H1 (cell line): ENCODE measurements around the gene VASP. TPM values are rescaled to one million over a fixed set of nuclear protein-coding genes. Genes with fewer than 3 reads are reported as not detected.

Experiments
- CTCF ChIA-PET: fragments of 300-600 bp; sonication (Branson Sonifier 250); formaldehyde crosslinking; loops from one replicate; lab custom pipeline; 2021; ENCODE audit not compliant: partially characterized antibody; lab: Charles Lee
- POLR2A ChIA-PET: fragments of 300-600 bp; sonication (Branson Sonifier 250); formaldehyde crosslinking; loops from one replicate; lab custom pipeline; 2021; ENCODE audit warnings: inconsistent platforms; ENCODE audit not compliant: partially characterized antibody; lab: Charles Lee
- DNase-seq, 2 experiments: peaks; one replicate each; pipeline versions ENCODE4 v3.0.0 to v3.0.0-alpha.2; 2010 to 2022; ENCODE audit warnings: low spot score in 2 of 2, low read depth in 1 of 2, mixed read lengths in 1 of 2
- FAIRE-seq: peaks from 2 replicates; lab custom pipeline; 2011; peaks lifted over from hg19 to GRCh38; lab: Jason Lieb, UNC
- H2AFZ ChIP-seq: 2 replicates; pipeline ENCODE4 v1.8.1; 2012; ENCODE audit warnings: low read length, inconsistent platforms
- H2AK5ac ChIP-seq: 2 replicates; pipeline ENCODE4 v1.6.1; 2013; ENCODE audit warnings: low read depth, low read length
- H2BK120ac ChIP-seq: replicated peaks from 2 replicates; pipeline ENCODE3; 2013; ENCODE audit warnings: low read depth, low read length, inconsistent platforms
- H2BK12ac ChIP-seq: 2 replicates; pipeline ENCODE4 v1.6.1; 2013; ENCODE audit warnings: low read depth, low read length
- H2BK15ac ChIP-seq: 2 replicates; pipeline ENCODE4 v1.6.1; 2013; ENCODE audit warnings: low read length
- H2BK20ac ChIP-seq: 2 replicates; pipeline ENCODE4 v1.6.1; 2013; ENCODE audit warnings: low read length
- H2BK5ac ChIP-seq: 2 replicates; pipeline ENCODE4 v1.6.1; 2013; ENCODE audit warnings: low read depth, low read length
- H3K14ac ChIP-seq: 2 replicates; pipeline ENCODE4 v1.6.1; 2013; ENCODE audit warnings: inconsistent platforms; ENCODE audit not compliant: insufficient read length
- H3K18ac ChIP-seq: 2 replicates; pipeline ENCODE4 v1.6.1; 2013; ENCODE audit warnings: low read length; ENCODE audit errors: extremely low read depth
- H3K23ac ChIP-seq: 2 replicates; pipeline ENCODE4 v1.6.1; 2013; ENCODE audit warnings: inconsistent platforms; ENCODE audit not compliant: insufficient read length
- H3K23me2 ChIP-seq: 2 replicates; pipeline ENCODE4 v1.6.1; 2013; ENCODE audit warnings: low read depth, low read length
- H3K27ac ChIP-seq: 2 replicates; pipeline ENCODE4 v1.6.1; 2011; ENCODE audit warnings: low read depth, low read length, inconsistent platforms
- H3K27me3 ChIP-seq, 4 experiments: replicated peaks in 1 of 4; 1 replicate in 1 of 4; 2 replicates in 3 of 4; pipeline versions ENCODE4 v1.6.1 to v1.8.1; 2011 to 2013; ENCODE audit warnings: low read length in 3 of 4, mild to moderate bottlenecking in 3 of 4, inconsistent platforms in 2 of 4, mixed read lengths in 2 of 4, moderate library complexity in 1 of 4; ENCODE audit not compliant: control insufficient read depth in 3 of 4, insufficient read depth in 3 of 4; ENCODE audit errors: extremely low read depth in 1 of 4
- H3K36me3 ChIP-seq, 4 experiments: 2 replicates each; pipeline versions ENCODE4 v1.6.1 to v1.8.1; 2011 to 2013; ENCODE audit warnings: mild to moderate bottlenecking in 4 of 4, low read length in 3 of 4, moderate library complexity in 2 of 4, control low read depth in 1 of 4, inconsistent platforms in 1 of 4; ENCODE audit not compliant: insufficient read depth in 4 of 4, control insufficient read depth in 2 of 4
- H3K4ac ChIP-seq: replicated peaks from 2 replicates; pipeline ENCODE3; 2013; ENCODE audit warnings: low read length, low read depth, mixed read lengths, inconsistent platforms; ENCODE audit not compliant: insufficient read length
- H3K4me1 ChIP-seq, 4 experiments: replicated peaks in 1 of 4; 1 replicate in 1 of 4; 2 replicates in 3 of 4; pipeline versions ENCODE4 v1.6.1 to v1.8.1; 2011 to 2013; ENCODE audit warnings: low read length in 3 of 4, inconsistent platforms in 2 of 4, mixed read lengths in 1 of 4; ENCODE audit not compliant: insufficient read depth in 4 of 4, control insufficient read depth in 3 of 4
- H3K4me2 ChIP-seq, 2 experiments: 2 replicates each; pipeline versions ENCODE4 v1.6.1 to v1.8.1; 2011 to 2013; ENCODE audit warnings: low read depth in 2 of 2, low read length in 2 of 2, control low read depth in 1 of 2, inconsistent platforms in 1 of 2, mild to moderate bottlenecking in 1 of 2; ENCODE audit not compliant: insufficient read depth in 1 of 2
- H3K4me3 ChIP-seq, 4 experiments: fragments of 200-600, 300-600 bp in 1 of 4; sonication (generic), shearing (Covaris generic), sonication (Bioruptor Twin) in 1 of 4; 2 replicates each; pipeline versions ENCODE4 v1.5.1 to v1.8.1; 2011 to 2016; ENCODE audit warnings: low read length in 4 of 4, low read depth in 3 of 4, control low read depth in 2 of 4, inconsistent platforms in 2 of 4, mild to moderate bottlenecking in 2 of 4, mixed read lengths in 1 of 4, moderate library complexity in 1 of 4; ENCODE audit not compliant: insufficient read depth in 2 of 4; ENCODE audit errors: extremely low read depth in 1 of 4
- H3K56ac ChIP-seq: replicated peaks from 2 replicates; pipeline ENCODE3; 2013; ENCODE audit warnings: low read depth, mild to moderate bottlenecking, mixed read lengths, low read length, inconsistent platforms; ENCODE audit not compliant: insufficient read length
- H3K79me1 ChIP-seq: 2 replicates; pipeline ENCODE4 v1.6.1; 2013; ENCODE audit warnings: low read depth, low read length, control low read depth
- H3K79me2 ChIP-seq, 2 experiments: 2 replicates each; pipeline versions ENCODE4 v1.6.1 to v1.8.1; 2012 to 2013; ENCODE audit warnings: low read length in 2 of 2, mild to moderate bottlenecking in 2 of 2, inconsistent platforms in 1 of 2; ENCODE audit not compliant: insufficient read depth in 2 of 2, control insufficient read depth in 1 of 2
- H3K9ac ChIP-seq, 4 experiments: replicated peaks in 1 of 4; 1 replicate in 1 of 4; 2 replicates in 3 of 4; pipeline versions ENCODE4 v1.6.1 to v1.8.1; 2011 to 2013; ENCODE audit warnings: low read depth in 3 of 4, low read length in 3 of 4, control low read depth in 2 of 4, mild to moderate bottlenecking in 2 of 4, moderate library complexity in 2 of 4, inconsistent platforms in 1 of 4; ENCODE audit errors: extremely low read depth in 1 of 4
- H3K9me3 ChIP-seq, 2 experiments: 2 replicates each; pipeline versions ENCODE4 v1.6.1 to v1.8.1; 2012 to 2013; ENCODE audit warnings: mild to moderate bottlenecking in 2 of 2, moderate library complexity in 2 of 2, control low read depth in 1 of 2, inconsistent platforms in 1 of 2, low read depth in 1 of 2, low read length in 1 of 2, mixed read lengths in 1 of 2; ENCODE audit not compliant: insufficient read depth in 2 of 2
- H4K20me1 ChIP-seq, 2 experiments: replicated peaks in 1 of 2; 2 replicates each; pipeline versions ENCODE3 to v1.8.1; 2011 to 2013; ENCODE audit warnings: inconsistent platforms in 2 of 2, low read length in 2 of 2, mild to moderate bottlenecking in 1 of 2; ENCODE audit not compliant: insufficient read depth in 2 of 2, control insufficient read depth in 1 of 2
- H4K5ac ChIP-seq: 2 replicates; pipeline ENCODE4 v1.6.1; 2013; ENCODE audit warnings: low read length, low read depth, mixed read lengths, inconsistent platforms; ENCODE audit not compliant: insufficient read length
- H4K8ac ChIP-seq: 2 replicates; pipeline ENCODE4 v1.8.0; 2013; ENCODE audit warnings: mild to moderate bottlenecking, moderate library complexity, low read length, inconsistent platforms; ENCODE audit not compliant: insufficient read depth; ENCODE audit errors: extremely low read depth
- H4K91ac ChIP-seq: replicated peaks from 2 replicates; pipeline ENCODE3; 2013; ENCODE audit warnings: low read length, mixed read lengths, inconsistent platforms; ENCODE audit not compliant: insufficient read length
- ASH2L ChIP-seq: fragments of 200-600, 300-600 bp; sonication (generic); IDR thresholded peaks from one replicate; pipeline ENCODE4 v1.7.1; 2017; ENCODE audit warnings: low read length
- BACH1 ChIP-seq: IDR thresholded peaks from 2 replicates; pipeline ENCODE4 v1.6.1; 2012; ENCODE audit warnings: low read length, improper control_type of control experiment
- CHD1 ChIP-seq: IDR thresholded peaks from 2 replicates; pipeline ENCODE4 v1.6.1; 2012; ENCODE audit warnings: low read depth, low read length, improper control_type of control experiment
- CREB1 ChIP-seq: IDR thresholded peaks from 2 replicates; pipeline ENCODE4 v1.6.1; 2012; ENCODE audit warnings: inconsistent platforms
- EP300 ChIP-seq, 2 experiments: IDR thresholded peaks; 1 replicate in 1 of 2; 2 replicates in 1 of 2; pipeline ENCODE4 v1.6.1; 2011 to 2012; ENCODE audit warnings: low read depth in 2 of 2, low read length in 2 of 2, mild to moderate bottlenecking in 2 of 2, borderline replicate concordance in 1 of 2, inconsistent platforms in 1 of 2, moderate library complexity in 1 of 2
- MAX ChIP-seq: IDR thresholded peaks from 2 replicates; pipeline ENCODE4 v1.6.1; 2012; ENCODE audit warnings: inconsistent platforms
- NRF1 ChIP-seq: IDR thresholded peaks from 2 replicates; pipeline ENCODE4 v1.6.1; 2011; ENCODE audit warnings: mild to moderate bottlenecking, low read depth, low read length, improper control_type of control experiment
- POLR2A ChIP-seq, 2 experiments: IDR thresholded peaks; 1 replicate in 1 of 2; 2 replicates in 1 of 2; pipeline ENCODE4 v1.6.1; 2011; ENCODE audit warnings: low read depth in 2 of 2, low read length in 2 of 2, mild to moderate bottlenecking in 2 of 2; ENCODE audit errors: control extremely low read depth in 1 of 2
- POU5F1 ChIP-seq: IDR thresholded peaks from 2 replicates; pipeline ENCODE4 v1.6.1; 2011; ENCODE audit warnings: low read depth, mild to moderate bottlenecking, low read length, moderate library complexity
- RBBP5 ChIP-seq: IDR thresholded peaks from 2 replicates; pipeline ENCODE4 v1.7.1; 2012; ENCODE audit warnings: low read depth, mild to moderate bottlenecking, inconsistent platforms, low read length, moderate library complexity, borderline replicate concordance
- TAF1 ChIP-seq: IDR thresholded peaks from 2 replicates; pipeline ENCODE4 v1.6.1; 2011; ENCODE audit warnings: mild to moderate bottlenecking, low read depth, low read length
- WGBS, 2 experiments: shearing (Covaris generic) in 1 of 2; methylation state at CpG; one replicate each; pipeline versions ENCODE4 v1.1.6 to v1.1.7; 2013 to 2015; ENCODE audit warnings: low lambda C conversion rate in 2 of 2, mixed read lengths in 2 of 2, inconsistent platforms in 1 of 2, low coverage in 1 of 2, missing lambda C conversion rate in 1 of 2; ENCODE audit not compliant: insufficient replicate concordance in 2 of 2, insufficient coverage in 1 of 2, insufficient read length in 1 of 2; ENCODE audit errors: extremely low coverage in 1 of 2, missing lambda C conversion rate in 1 of 2; 5-methylcytosine and 5-hydroxymethylcytosine counted together
- polyA plus RNA-seq, 7 experiments: library from polyadenylated mRNA; depleted of rRNA in 3 of 7; stranded (reverse) in 5 of 7; unstranded in 2 of 7; fragments of >200 nt in 5 of 7; fragments of 200-250 nt in 2 of 7; gene quantifications; 1 replicate in 5 of 7; 2 replicates in 1 of 7; 4 replicates in 1 of 7; pipeline versions ENCODE4 v1.2.1 to v1.2.3, GENCODE V29; 2011 to 2013; ENCODE audit warnings: missing spikeins in 2 of 7, mixed read lengths in 2 of 7
- total RNA-seq: library from RNA; stranded (reverse); fragmentation: NEBNext Ultra II Directional; extraction: Animal tissue kit (Norgen Biotek cat#: 25700); gene quantifications from 2 replicates; pipeline ENCODE4 v1.2.1, GENCODE V29; 2021
- TF ChIP-seq, protein P1 (sequence below): IDR thresholded peaks from 2 replicates; pipeline ENCODE4 v1.6.1; 2011; ENCODE audit warnings: low read depth, mild to moderate bottlenecking, low read length; ENCODE audit not compliant: insufficient read depth

The VASP gene
- total and polyA plus RNA-seq, 2 of the 8 experiments (the other 6 are each of a cell fraction or from before 2014, with no cell fraction given), result 89.7 to 135 TPM

DNA sequence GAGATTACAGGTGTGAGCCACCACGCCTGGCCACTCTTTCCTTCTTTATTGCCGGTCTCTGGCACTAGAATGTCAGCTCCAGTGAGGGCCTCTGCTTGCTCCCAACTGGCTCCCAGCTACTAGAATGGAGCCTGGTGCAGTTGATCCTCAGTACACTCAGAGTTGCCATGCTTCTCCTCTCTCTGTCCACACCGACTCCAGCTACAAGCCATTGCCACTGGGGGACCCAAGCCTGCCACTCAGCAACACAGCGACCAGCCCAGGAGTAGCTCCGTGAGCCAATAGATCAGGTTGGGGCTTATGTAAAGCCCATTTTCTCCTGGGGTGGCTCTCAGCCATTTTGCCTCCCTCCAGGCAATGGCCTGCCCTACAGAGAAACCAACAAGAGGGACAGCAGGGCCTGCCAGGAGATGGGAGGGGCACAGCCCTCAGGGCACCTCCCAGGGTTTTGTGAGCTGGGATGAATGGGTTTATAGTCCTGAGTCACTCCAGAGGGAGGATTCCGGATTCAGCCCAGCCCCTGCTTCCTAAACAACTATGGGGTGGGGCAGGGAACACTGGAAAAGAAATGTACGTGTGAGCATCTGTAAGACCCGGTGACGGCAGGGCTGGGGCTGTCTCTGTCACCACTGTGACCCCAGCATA, 40.8 kb downstream of the VASP start:
- no peak overlapping the region for H3K9ac ChIP-seq
- ChIA-PET CTCF (interaction anchor here (0.7 to 6.4 kb wide), 7 partner anchors 9 to 94 kb away, joined by 3 to 40 read pairs (median 12); no protein-coding TSS in a partner anchor), POLR2A (no interaction called here)
- H2BK120ac ChIP-seq, result no peak overlapping the region
- H3K79me2 ChIP-seq, result no peaks in the 10 kb centered on the region
- no peak overlapping the region for H4K8ac ChIP-seq
- no peaks in the 10 kb centered on the region for H4K20me1 ChIP-seq
- no peaks in the 10 kb centered on the region for H3K27me3 ChIP-seq
- H3K36me3 ChIP-seq, result no peaks in the 10 kb centered on the region
- no peaks in the 10 kb centered on the region for H3K23me2 ChIP-seq
- no peak for TF ChIP-seq CREB1
- no peak for TF ChIP-seq NRF1
- no peak for TF ChIP-seq MAX
- TF ChIP-seq, protein P1, sequence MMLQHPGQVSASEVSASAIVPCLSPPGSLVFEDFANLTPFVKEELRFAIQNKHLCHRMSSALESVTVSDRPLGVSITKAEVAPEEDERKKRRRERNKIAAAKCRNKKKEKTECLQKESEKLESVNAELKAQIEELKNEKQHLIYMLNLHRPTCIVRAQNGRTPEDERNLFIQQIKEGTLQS, result no peak
- TF ChIP-seq BACH1, result no peak
- no peak for TF ChIP-seq CHD1
- no peak for TF ChIP-seq POLR2A (IDR thresholded peaks at IDR 0.05; ENCODE audit: control extremely low read depth in 1 of 2, low read depth in 2 of 2, low read length in 2 of 2)
- no peak for TF ChIP-seq TAF1
- TF ChIP-seq EP300 (IDR thresholded peaks at IDR 0.05; ENCODE audit: borderline replicate concordance in 1 of 2, low read depth in 2 of 2, low read length in 2 of 2), result no peak
- TF ChIP-seq ASH2L, result no peak
- no peak for TF ChIP-seq RBBP5
- no peak for TF ChIP-seq POU5F1
- no peak overlapping the region for H4K91ac ChIP-seq
- H2AFZ ChIP-seq, result no peak overlapping the region
- no peak overlapping the region for H3K56ac ChIP-seq
- no peak overlapping the region for H2AK5ac ChIP-seq
- H3K79me1 ChIP-seq, result no peaks in the 10 kb centered on the region
- H3K4ac ChIP-seq, result no peak overlapping the region
- H3K14ac ChIP-seq, result no peak overlapping the region
- FAIRE-seq, result no peak
- no peak for DNase-seq
- H3K23ac ChIP-seq, result no peak overlapping the region
- H3K4me1 ChIP-seq, result peaks cover 0 to 3% (median 0%) of the 10 kb centered on the region in 4 experiments; a peak in 2 of 7 replicates
- no peak overlapping the region; the same call in 1 of the 2 replicates for H3K18ac ChIP-seq
- no peak overlapping the region for H2BK12ac ChIP-seq
- H4K5ac ChIP-seq, result no peak overlapping the region
- WGBS, 2 experiments, result 86% methylated on average over 9 of the region's 9 CpGs; no CpG with 5 or more reads in 1 of the 2 experiments
- no peak overlapping the region for H2BK15ac ChIP-seq
- no peak overlapping the region for H3K4me3 ChIP-seq
- H2BK20ac ChIP-seq, result no peak overlapping the region
- H2BK5ac ChIP-seq, result no peak overlapping the region
- no peaks in the 10 kb centered on the region for H3K9me3 ChIP-seq
- no peak overlapping the region for H3K4me2 ChIP-seq
- no peak overlapping the region for H3K27ac ChIP-seq
